Myocyte (in vitro differentiated cells): ENCODE results near the gene SLC9A8. TPM values are rescaled to one million over a fixed set of nuclear protein-coding genes. Genes with fewer than 3 reads are reported as not detected.

ENCODE experiments used
- total RNA-seq: library from RNA; depleted of rRNA; stranded (reverse); fragments of >200 nt; gene quantifications from 2 replicates; pipeline ENCODE4 v1.2.3, GENCODE V29; 2014

SLC9A8 gene
- total RNA-seq, 1 donor from 2014 or later, result 9.1 TPM

Other genes starting within 250 kb of the SLC9A8 start
- gene PTGIS, start 244.7 kb upstream of the SLC9A8 start, total RNA-seq, result 1.2 and 1.5 TPM in 2 replicates
- gene B4GALT5, start 99.0 kb upstream of the SLC9A8 start, total RNA-seq, result 35.8 and 37.3 TPM in 2 replicates
- gene SPATA2, start 102.7 kb downstream of the SLC9A8 start, total RNA-seq, result 4.1 and 4.8 TPM in 2 replicates
- gene RNF114, start 123.6 kb downstream of the SLC9A8 start, total RNA-seq, result 87.9 and 107 TPM in 2 replicates
- 0.72 and 1.8 TPM in 2 replicates for gene SNAI1, start 170.2 kb downstream of the SLC9A8 start, total RNA-seq